HepG2 (cell line): ENCODE measurements around the gene STK32C. TPM values are rescaled to one million over a fixed set of nuclear protein-coding genes. Genes with fewer than 3 reads are reported as not detected.

Experiments used
- ATAC-seq: fragments of 200-7000 bp; cut with Tn5 transposase; 3 replicates; pipeline ENCODE4 v1.9.1; 2020; ENCODE audit warnings: mild to moderate bottlenecking, moderate library complexity
- BruUV-seq: library from RNA; stranded (reverse); fragments of 400-500 nt; replicated peaks from 2 replicates; lab custom pipeline; 2021; lab: Mats Ljungman, UMichigan
- CTCF ChIA-PET: fragments of 300-600 bp; formaldehyde crosslinking; extraction: SDS; loops from one replicate; lab custom pipeline; 2021; ENCODE audit warnings: low total read pairs, inconsistent platforms, low intra/inter-chr PET ratio; lab: Yijun Ruan, JAX
- POLR2A ChIA-PET: fragments of 350-600 bp; sonication (Branson Sonifier 250); formaldehyde crosslinking; loops from one replicate; lab custom pipeline; 2020; ENCODE audit warnings: antibody characterized with exemption, inconsistent platforms; lab: Yijun Ruan, JAX
- DNase-seq: peaks from one replicate; pipeline ENCODE4 v3.0.0-alpha.2; 2015; ENCODE audit warnings: low spot score
- FAIRE-seq: peaks from 3 replicates; lab custom pipeline; 2011; peaks lifted over from hg19 to GRCh38; lab: Jason Lieb, UNC
- H2AFZ ChIP-seq: one replicate; pipeline ENCODE4 v1.6.1; 2011; ENCODE audit warnings: low read length, inconsistent platforms
- H3K27ac ChIP-seq: fragments of 300-600 bp; 3 replicates; pipeline ENCODE4 v1.8.0; 2011; ENCODE audit warnings: mixed run types, mild to moderate bottlenecking, mixed read lengths, low read length, inconsistent platforms; ENCODE audit not compliant: insufficient read depth; ENCODE audit errors: extremely low read length
- H3K27me3 ChIP-seq, 2 experiments: fragments of 200-600 bp in 1 of 2; 2 replicates in 1 of 2; 3 replicates in 1 of 2; pipeline versions ENCODE4 v1.6.0 to v1.8.0; 2011; ENCODE audit warnings: low read length in 2 of 2, mild to moderate bottlenecking in 2 of 2, moderate library complexity in 2 of 2, inconsistent platforms in 1 of 2; ENCODE audit not compliant: insufficient read depth in 2 of 2, control insufficient read depth in 1 of 2
- H3K36me3 ChIP-seq, 2 experiments: fragments of 200-600 bp in 1 of 2; replicated peaks in 1 of 2; 2 replicates in 1 of 2; 3 replicates in 1 of 2; pipeline versions ENCODE4 v1.5.1 to v1.8.0; 2011; ENCODE audit warnings: low read length in 2 of 2, inconsistent platforms in 1 of 2; ENCODE audit not compliant: insufficient read depth in 2 of 2, control insufficient read depth in 1 of 2
- H3K4me1 ChIP-seq: 2 replicates; pipeline ENCODE4 v1.5.1; 2012; ENCODE audit warnings: low read length, inconsistent platforms; ENCODE audit not compliant: insufficient read depth
- H3K4me2 ChIP-seq: 2 replicates; pipeline ENCODE4 v1.6.0; 2011; ENCODE audit warnings: low read depth, low read length, inconsistent platforms
- H3K4me3 ChIP-seq, 3 experiments: fragments of 200-600 bp in 1 of 3; sonication (generic), shearing (Covaris generic) in 1 of 3; replicated peaks in 1 of 3; 2 replicates each; pipeline ENCODE4 v1.5.1; 2011 to 2016; ENCODE audit warnings: low read length in 3 of 3, inconsistent platforms in 2 of 3, low read depth in 2 of 3, mild to moderate bottlenecking in 2 of 3, control low read depth in 1 of 3, mixed read lengths in 1 of 3; ENCODE audit not compliant: insufficient read depth in 1 of 3
- H3K79me2 ChIP-seq: one replicate; pipeline ENCODE4 v1.6.1; 2011; ENCODE audit warnings: low read length, inconsistent platforms; ENCODE audit not compliant: insufficient read depth
- H3K9ac ChIP-seq: 2 replicates; pipeline ENCODE4 v1.6.0; 2011; ENCODE audit warnings: mild to moderate bottlenecking, low read depth, low read length, inconsistent platforms; ENCODE audit not compliant: insufficient read depth
- H3K9me3 ChIP-seq: 2 replicates; pipeline ENCODE4 v1.5.1; 2012; ENCODE audit warnings: mild to moderate bottlenecking, low read length
- H4K20me1 ChIP-seq: 2 replicates; pipeline ENCODE4 v1.6.0; 2011; ENCODE audit warnings: inconsistent platforms, mild to moderate bottlenecking, low read length, moderate library complexity; ENCODE audit not compliant: insufficient read depth
- ARNT2 ChIP-seq: sonication (generic); formaldehyde crosslinking; IDR thresholded peaks from 2 replicates; pipeline ENCODE4 v1.8.0; 2022; ENCODE audit warnings: mild to moderate bottlenecking, low read depth, missing genetic modification reagents, moderate library complexity
- CHD4 ChIP-seq: fragments of 200-600 bp; sonication (generic); IDR thresholded peaks from 2 replicates; pipeline ENCODE4 v1.7.0; 2017; ENCODE audit warnings: mild to moderate bottlenecking, low read length, borderline replicate concordance
- GFI1 ChIP-seq: sonication (generic); formaldehyde crosslinking; IDR thresholded peaks from 2 replicates; pipeline ENCODE4 v1.5.0; 2020; ENCODE audit warnings: missing genetic modification reagents, mild to moderate bottlenecking, borderline replicate concordance
- HNRNPLL ChIP-seq: fragments of 200-400 bp; formaldehyde crosslinking; IDR thresholded peaks from 2 replicates; pipeline ENCODE4 v1.6.1; 2017; ENCODE audit warnings: mild to moderate bottlenecking, low read depth, low read length; ENCODE audit not compliant: poor library complexity, severe bottlenecking
- JUNB ChIP-seq: sonication (generic); formaldehyde crosslinking; IDR thresholded peaks from 2 replicates; pipeline ENCODE4 v1.8.0; 2022; ENCODE audit warnings: missing genetic modification reagents, mild to moderate bottlenecking, borderline replicate concordance
- KDM5B ChIP-seq: sonication (generic); formaldehyde crosslinking; IDR thresholded peaks from 2 replicates; pipeline ENCODE4 v1.4.0; 2020; ENCODE audit warnings: missing genetic modification reagents, mild to moderate bottlenecking, borderline replicate concordance
- MYC ChIP-seq: sonication (generic); formaldehyde crosslinking; IDR thresholded peaks from 2 replicates; pipeline ENCODE4 v1.9.0; 2021; ENCODE audit warnings: missing genetic modification reagents, borderline replicate concordance
- NFE2L1 ChIP-seq: sonication (generic); formaldehyde crosslinking; IDR thresholded peaks from 2 replicates; pipeline ENCODE4 v1.4.0; 2020; ENCODE audit warnings: missing genetic modification reagents, mild to moderate bottlenecking, borderline replicate concordance
- NFKB2 ChIP-seq: sonication (generic); formaldehyde crosslinking; IDR thresholded peaks from 2 replicates; pipeline ENCODE4 v1.4.0; 2020; ENCODE audit warnings: missing genetic modification reagents, borderline replicate concordance
- RXRA ChIP-seq: sonication (generic); formaldehyde crosslinking; IDR thresholded peaks from 2 replicates; pipeline ENCODE4 v1.5.1; 2020; ENCODE audit warnings: missing genetic modification reagents
- SIX4 ChIP-seq: sonication (generic); formaldehyde crosslinking; IDR thresholded peaks from 2 replicates; pipeline ENCODE4 v1.4.0; 2020; ENCODE audit warnings: missing genetic modification reagents
- ZBTB3 ChIP-seq: sonication (generic); formaldehyde crosslinking; IDR thresholded peaks from 2 replicates; pipeline ENCODE4 v1.4.0; 2020; ENCODE audit warnings: low read depth, mild to moderate bottlenecking, moderate library complexity, missing genetic modification reagents, borderline replicate concordance
- ZFP41 ChIP-seq: sonication (generic); formaldehyde crosslinking; IDR thresholded peaks from 2 replicates; pipeline ENCODE4 v1.4.0; 2020; ENCODE audit warnings: mild to moderate bottlenecking, missing genetic modification reagents, borderline replicate concordance
- ZNF34 ChIP-seq: sonication (generic); formaldehyde crosslinking; IDR thresholded peaks from 2 replicates; pipeline ENCODE4 v1.4.0; 2020; ENCODE audit warnings: mild to moderate bottlenecking, missing genetic modification reagents, borderline replicate concordance
- ZNF451 ChIP-seq: sonication (generic); formaldehyde crosslinking; IDR thresholded peaks from 2 replicates; pipeline ENCODE4 v1.5.0; 2020; ENCODE audit warnings: mild to moderate bottlenecking, missing genetic modification reagents
- ZNF660 ChIP-seq: sonication (generic); formaldehyde crosslinking; IDR thresholded peaks from 2 replicates; pipeline ENCODE4 v1.5.1; 2020; ENCODE audit warnings: mild to moderate bottlenecking, low read depth, missing genetic modification reagents, borderline replicate concordance
- ZNF850 ChIP-seq: sonication (generic); formaldehyde crosslinking; conservative IDR thresholded peaks from 2 replicates; pipeline ENCODE4 v1.9.0; 2021; ENCODE audit warnings: mild to moderate bottlenecking, missing genetic modification reagents
- WGBS: methylation state at CpG from one replicate; pipeline ENCODE4 v1.1.6; 2017; ENCODE audit warnings: low lambda C conversion rate; 5-methylcytosine and 5-hydroxymethylcytosine counted together
- in situ Hi-C: cut with HindIII; loops from 2 replicates; pipeline ENCODE4 v1.10.0; 2017; ENCODE audit warnings: low pct_unique_long_range_greater_than_20kb; ENCODE audit not compliant: extremely low pct_ligation_motif_present
- intact Hi-C: fragments of 100-400 bp; cut with micrococcal nuclease; formaldehyde crosslinking; loops from one replicate; pipeline ENCODE4 v1.10.0; 2022; ENCODE audit not compliant: unreplicated experiment
- polyA plus RNA-seq, 8 experiments: library from polyadenylated mRNA; depleted of rRNA in 3 of 8; stranded (reverse) in 7 of 8; unstranded in 1 of 8; fragments of >200 nt; fragmentation: Illumina TruSeq in 4 of 8; extraction: Trizol in 4 of 8; gene quantifications; 2 replicates each; pipeline versions ENCODE4 v1.2.1 to v1.2.3, GENCODE V29; 2011 to 2016; ENCODE audit warnings: low read depth in 4 of 8, missing spikeins in 1 of 8, mixed read lengths in 1 of 8; ENCODE audit not compliant: insufficient read depth in 1 of 8
- total RNA-seq, 5 experiments: library from RNA; depleted of rRNA; stranded (reverse); fragments of >200 nt; fragmentation: Illumina TruSeq; extraction: Trizol; gene quantifications; 2 replicates each; pipeline ENCODE4 v1.2.3, GENCODE V29; 2016; ENCODE audit warnings: low read depth in 1 of 5
- TF ChIP-seq, protein P1 (sequence below): sonication (generic); IDR thresholded peaks from 2 replicates; pipeline ENCODE4 v1.6.1; 2016; ENCODE audit warnings: low read depth, borderline replicate concordance

The STK32C gene
- total and polyA plus RNA-seq, 2 of the 13 experiments (the other 11 are each of a cell fraction or from before 2014, with no cell fraction given) = 10.9 to 19.4 TPM

DNA sequence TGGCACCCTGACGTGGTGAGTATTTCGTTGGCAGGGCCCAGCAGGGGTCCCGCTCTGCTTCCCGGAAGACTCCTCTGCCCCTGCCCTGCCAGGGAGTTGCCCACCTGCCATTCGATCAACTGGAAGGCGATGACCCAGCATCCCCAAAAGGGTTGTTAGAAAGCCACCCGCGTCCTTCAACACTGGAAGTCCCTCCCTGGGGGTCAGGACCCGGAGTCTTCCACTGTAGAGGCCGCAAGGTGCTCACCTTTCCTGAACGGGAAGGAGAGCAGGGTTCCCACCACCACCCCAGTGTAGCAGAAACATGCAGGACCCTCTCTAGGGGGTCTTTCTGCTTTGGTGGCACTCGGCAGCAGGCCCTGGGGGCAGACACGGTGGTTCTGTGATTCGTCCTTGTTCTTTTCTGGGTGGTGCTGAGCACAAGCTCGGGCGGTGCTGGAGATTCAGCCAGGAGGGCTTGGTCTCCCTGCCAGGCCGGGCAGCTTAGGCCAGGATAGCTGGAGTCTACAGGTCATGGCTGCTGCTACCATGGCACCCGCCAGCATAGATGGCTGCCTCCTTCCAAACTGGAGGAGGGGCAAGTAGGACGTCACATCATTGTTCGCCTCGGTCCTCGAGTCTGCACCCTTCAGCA is 140.6 kb downstream of the STK32C start:
- in situ Hi-C loops = no loop called here
- Histone ChIP-seq H4K20me1 (no peaks in the 10 kb centered on the region), H3K4me3 (no peak overlapping the region), H3K79me2 (no peaks in the 10 kb centered on the region), H3K27ac (no peak overlapping the region), H3K27me3 (peaks cover 3 to 44% of the 10 kb centered on the region in 2 experiments; a peak in 4 of 5 replicates), H2AFZ (no peak overlapping the region), H3K9me3 (no peaks in the 10 kb centered on the region), H3K4me1 (peaks cover 11% of the 10 kb centered on the region), H3K4me2 (no peak overlapping the region), H3K36me3 (no peaks in the 10 kb centered on the region), H3K9ac (no peak overlapping the region)
- intact Hi-C loops = no loop called here
- no peak for DNase-seq
- BruUV-seq = no TSS peak
- no peak for ATAC-seq
- 51% methylated on average over 18 of the region's 22 CpGs for WGBS
- no peak for FAIRE-seq
- CTCF ChIA-PET = no interaction called here
- POLR2A ChIA-PET = no interaction called here
- TF ChIP-seq ZFP41 (no peak), ZNF451 (CRISPR knock-in tag) (no peak), CHD4 (no peak), MYC (CRISPR knock-in tag) (no peak), ARNT2 (CRISPR knock-in tag) (no peak), ZBTB3 (CRISPR knock-in tag) (no peak), RXRA (no peak), SIX4 (CRISPR knock-in tag) (no peak), JUNB (no peak), NFE2L1 (CRISPR knock-in tag) (no peak), GFI1 (CRISPR knock-in tag) (no peak), ZNF34 (CRISPR knock-in tag) (no peak), NFKB2 (CRISPR knock-in tag) (no peak), ZNF850 (no peak), HNRNPLL (no peak), KDM5B (CRISPR knock-in tag) (no peak), ZNF660 (CRISPR knock-in tag) (no peak)
- TF ChIP-seq, protein P1, sequence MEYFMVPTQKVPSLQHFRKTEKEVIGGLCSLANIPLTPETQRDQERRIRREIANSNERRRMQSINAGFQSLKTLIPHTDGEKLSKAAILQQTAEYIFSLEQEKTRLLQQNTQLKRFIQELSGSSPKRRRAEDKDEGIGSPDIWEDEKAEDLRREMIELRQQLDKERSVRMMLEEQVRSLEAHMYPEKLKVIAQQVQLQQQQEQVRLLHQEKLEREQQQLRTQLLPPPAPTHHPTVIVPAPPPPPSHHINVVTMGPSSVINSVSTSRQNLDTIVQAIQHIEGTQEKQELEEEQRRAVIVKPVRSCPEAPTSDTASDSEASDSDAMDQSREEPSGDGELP = no peak
